GM23338 (cell line): ENCODE results near the gene POLD3. TPM values are rescaled to one million over a fixed set of nuclear protein-coding genes. Genes with fewer than 3 reads are reported as not detected.

Experiments used
- ATAC-seq: fragments of 200-7000 bp; cut with Tn5 transposase; 3 replicates; pipeline ENCODE4 v1.9.1; 2020
- DNase-seq: peaks from one replicate; pipeline ENCODE4 v3.0.0-alpha.2; 2015; ENCODE audit warnings: low spot score
- H2AFZ ChIP-seq: fragments of 200-600 bp; sonication (generic); 2 replicates; pipeline ENCODE4 v1.8.0; 2016; ENCODE audit warnings: antibody characterized with exemption, mild to moderate bottlenecking, moderate library complexity
- H3F3A ChIP-seq: fragments of 200-600 bp; sonication (generic); replicated peaks from 2 replicates; pipeline ENCODE4 v1.8.0; 2017; ENCODE audit warnings: antibody characterized with exemption, mixed run types, low read depth
- H3K27ac ChIP-seq: fragments of 200-600 bp; sonication (generic); 2 replicates; pipeline ENCODE4 v1.6.1; 2016; ENCODE audit warnings: low read depth
- H3K27me3 ChIP-seq: fragments of 200-600 bp; sonication (generic); 2 replicates; pipeline ENCODE4 v1.8.0; 2016; ENCODE audit warnings: mild to moderate bottlenecking, mixed run types, moderate library complexity; ENCODE audit not compliant: insufficient read depth
- H3K36me3 ChIP-seq: fragments of 200-600 bp; sonication (generic); 2 replicates; pipeline ENCODE4 v1.8.0; 2016; ENCODE audit warnings: mild to moderate bottlenecking; ENCODE audit not compliant: insufficient read depth
- H3K4me1 ChIP-seq: fragments of 200-600 bp; sonication (generic); 2 replicates; pipeline ENCODE4 v1.8.0; 2016; ENCODE audit warnings: mild to moderate bottlenecking, moderate library complexity; ENCODE audit not compliant: insufficient read depth
- H3K4me2 ChIP-seq: fragments of 200-600 bp; sonication (generic); 2 replicates; pipeline ENCODE4 v1.7.1; 2017; ENCODE audit warnings: mixed run types
- H3K4me3 ChIP-seq: fragments of 200-600 bp; sonication (generic); 2 replicates; pipeline ENCODE4 v1.6.1; 2016; ENCODE audit warnings: mixed run types
- H3K79me2 ChIP-seq: fragments of 200-600 bp; sonication (generic); replicated peaks from 2 replicates; pipeline ENCODE4 v1.8.0; 2017; ENCODE audit warnings: mild to moderate bottlenecking; ENCODE audit not compliant: insufficient read depth
- H3K9me2 ChIP-seq: fragments of 200-600 bp; sonication (generic); 2 replicates; pipeline ENCODE4 v1.8.0; 2017; ENCODE audit not compliant: insufficient read depth
- H4K20me1 ChIP-seq: fragments of 200-600 bp; sonication (generic); replicated peaks from 2 replicates; pipeline ENCODE4 v1.8.0; 2017; ENCODE audit warnings: mild to moderate bottlenecking; ENCODE audit not compliant: insufficient read depth
- H3K27ac Mint-ChIP-seq: 2 replicates; pipeline ENCODE4 v1.8.0; 2020; ENCODE audit warnings: inconsistent platforms, mild to moderate bottlenecking, moderate library complexity, mixed read lengths
- H3K27me3 Mint-ChIP-seq: 3 replicates; pipeline ENCODE4 v1.8.0; 2022; ENCODE audit warnings: low read depth, mild to moderate bottlenecking, moderate library complexity, mixed read lengths, inconsistent platforms; ENCODE audit not compliant: insufficient read depth, poor library complexity
- H3K36me3 Mint-ChIP-seq: 3 replicates; pipeline ENCODE4 v1.8.0; 2021; ENCODE audit warnings: low read depth, mild to moderate bottlenecking, inconsistent platforms, moderate library complexity, mixed read lengths
- H3K4me1 Mint-ChIP-seq: 3 replicates; pipeline ENCODE4 v1.8.0; 2020; ENCODE audit warnings: mild to moderate bottlenecking, inconsistent platforms, mixed read lengths
- H3K4me3 Mint-ChIP-seq: 3 replicates; pipeline ENCODE4 v1.8.0; 2021; ENCODE audit warnings: moderate library complexity, mild to moderate bottlenecking, inconsistent platforms, mixed read lengths
- H3K9me3 Mint-ChIP-seq: 3 replicates; pipeline ENCODE4 v1.8.0; 2020; ENCODE audit warnings: moderate library complexity, mild to moderate bottlenecking, inconsistent platforms, mixed read lengths
- CREB1 ChIP-seq: fragments of 250-450 bp; sonication (Bioruptor Pico); IDR thresholded peaks from 2 replicates; pipeline ENCODE4 v1.5.0; 2020; ENCODE audit warnings: low read depth, mild to moderate bottlenecking, moderate library complexity
- CTCF ChIP-seq, 2 experiments: fragments of 200-600 bp in 1 of 2; sonication (generic) in 1 of 2; conservative IDR thresholded peaks; 2 replicates each; pipeline versions ENCODE4 v1.5.1 to v1.6.1; 2016 to 2017; ENCODE audit warnings: antibody characterized with exemption in 2 of 2, low read depth in 2 of 2, mild to moderate bottlenecking in 2 of 2, moderate library complexity in 1 of 2
- ETS1 ChIP-seq: IDR thresholded peaks from 2 replicates; pipeline ENCODE4 v1.6.1; 2016; ENCODE audit warnings: antibody characterized with exemption
- EZH2 ChIP-seq: fragments of 200-600 bp; sonication (generic); IDR thresholded peaks from one replicate; pipeline ENCODE4 v1.8.0; 2017; ENCODE audit warnings: antibody characterized with exemption, mild to moderate bottlenecking, low read depth; ENCODE audit not compliant: unreplicated experiment
- EZH2phosphoT487 ChIP-seq: fragments of 200-600 bp; sonication (generic); IDR thresholded peaks from one replicate; pipeline ENCODE4 v1.8.1; 2018; ENCODE audit warnings: antibody characterized with exemption; ENCODE audit not compliant: unreplicated experiment
- JUNB ChIP-seq: IDR thresholded peaks from one replicate; pipeline ENCODE4 v1.6.1; 2016; ENCODE audit warnings: antibody characterized with exemption; ENCODE audit not compliant: unreplicated experiment
- NANOG ChIP-seq: IDR thresholded peaks from 2 replicates; pipeline ENCODE4 v1.6.1; 2016; ENCODE audit warnings: antibody characterized with exemption, borderline replicate concordance
- POLR2AphosphoS5 ChIP-seq: IDR thresholded peaks from 2 replicates; pipeline ENCODE4 v1.6.1; 2016; ENCODE audit warnings: antibody characterized with exemption, low read depth
- REST ChIP-seq: IDR thresholded peaks from one replicate; pipeline ENCODE4 v1.6.1; 2018; ENCODE audit warnings: antibody characterized with exemption; ENCODE audit not compliant: unreplicated experiment
- STAT1 ChIP-seq: IDR thresholded peaks from one replicate; pipeline ENCODE4 v1.6.1; 2016; ENCODE audit warnings: antibody characterized with exemption; ENCODE audit not compliant: unreplicated experiment
- ZNF114 ChIP-seq: fragments of 250-450 bp; sonication (Bioruptor Pico); IDR thresholded peaks from 2 replicates; pipeline ENCODE4 v1.5.0; 2020; ENCODE audit warnings: mild to moderate bottlenecking, moderate library complexity
- ZNF331 ChIP-seq: fragments of 250-450 bp; sonication (Bioruptor Pico); IDR thresholded peaks from 2 replicates; pipeline ENCODE4 v1.5.0; 2020; ENCODE audit warnings: low read depth, mild to moderate bottlenecking, moderate library complexity
- polyA plus RNA-seq: library from polyadenylated mRNA; unstranded; fragments of >200 nt; fragmentation: Nextera tagmentation; extraction: Ambion mirVana; gene quantifications from 2 replicates; pipeline ENCODE4 v1.2.1, GENCODE V29; 2016
- total RNA-seq: library from RNA; depleted of rRNA; stranded (reverse); fragments of >200 nt; shearing (Covaris generic); gene quantifications from 2 replicates; pipeline ENCODE4 v1.2.3, GENCODE V29; 2014

POLD3 gene
- total and polyA plus RNA-seq, 2 experiments from 2014 or later: 21.9 to 50.1 TPM

- Histone ChIP-seq H3K36me3 (no peaks in the 10 kb centered on the region), H3K27ac (no peak overlapping the region), H3K4me2 (no peak overlapping the region), H3K4me3 (no peak overlapping the region), H2AFZ (no peak overlapping the region), H3K9me2 (no peaks in the 10 kb centered on the region; the same call in 1 of the 2 replicates), H3K27me3 (peaks cover 11% of the 10 kb centered on the region), H4K20me1 (no peaks in the 10 kb centered on the region; the same call in 1 of the 2 replicates), H3K4me1 (no peaks in the 10 kb centered on the region), H3K79me2 (no peaks in the 10 kb centered on the region), H3F3A (no peaks in the 10 kb centered on the region)
- Mint-ChIP-seq H3K36me3 (no peaks in the 10 kb centered on the region), H3K4me3 (no peak overlapping the region), H3K27ac (no peak overlapping the region), H3K27me3 (peaks cover 14% of the 10 kb centered on the region), H3K9me3 (no peaks in the 10 kb centered on the region; the same call in 2 of the 3 replicates), H3K4me1 (peaks cover 6% of the 10 kb centered on the region; the same call in 2 of the 3 replicates)
- ATAC-seq: no peak
- no peak for DNase-seq
- TF ChIP-seq CTCF (conservative IDR thresholded peaks at IDR 0.05; ENCODE audit: low read depth in 2 of 2) (no peak), STAT1 (no peak), ZNF114 (CRISPR knock-in tag) (no peak), REST (no peak), EZH2phosphoT487 (no peak), ZNF331 (CRISPR knock-in tag) (no peak), NANOG (no peak), POLR2AphosphoS5 (no peak), EZH2 (no peak), CREB1 (no peak), JUNB (no peak)
Measured at GRCh38 chr11:74685338-74685737, 93.0 kb downstream of the POLD3 start.

GRCh38 chr11:74685905-74686304 lies 93.5 kb downstream of the POLD3 start:
- H3K4me1 Mint-ChIP-seq: peaks cover 6% of the 10 kb centered on the region; the same call in 2 of the 3 replicates
- no peak for ATAC-seq
- H3K9me2 ChIP-seq: peaks cover 2% of the 10 kb centered on the region; the same call in 1 of the 2 replicates
- no peaks in the 10 kb centered on the region for H3K79me2 ChIP-seq
- H3K27ac ChIP-seq: no peak overlapping the region
- peaks cover 14% of the 10 kb centered on the region for H3K27me3 Mint-ChIP-seq
- H3K4me3 ChIP-seq: no peak overlapping the region
- no peaks in the 10 kb centered on the region; the same call in 1 of the 2 replicates for H4K20me1 ChIP-seq
- H3K4me2 ChIP-seq: no peak overlapping the region
- no peaks in the 10 kb centered on the region for H3K36me3 Mint-ChIP-seq
- peaks cover 11% of the 10 kb centered on the region for H3K27me3 ChIP-seq
- no peaks in the 10 kb centered on the region; the same call in 2 of the 3 replicates for H3K9me3 Mint-ChIP-seq
- no peak overlapping the region for H3K4me3 Mint-ChIP-seq
- H3K27ac Mint-ChIP-seq: no peak overlapping the region
- no peak for DNase-seq
- no peaks in the 10 kb centered on the region for H3F3A ChIP-seq
- H3K4me1 ChIP-seq: no peaks in the 10 kb centered on the region
- H3K36me3 ChIP-seq: no peaks in the 10 kb centered on the region
- H2AFZ ChIP-seq: no peak overlapping the region
- TF ChIP-seq ETS1 (no peak), CTCF (conservative IDR thresholded peaks at IDR 0.05; ENCODE audit: low read depth in 2 of 2) (no peak), NANOG (no peak), JUNB (no peak), POLR2AphosphoS5 (no peak), EZH2 (no peak), STAT1 (no peak), ZNF114 (CRISPR knock-in tag) (no peak)
